Measurements from ENCODE around the gene ACOT7. TPM values are rescaled to one million over a fixed set of nuclear protein-coding genes. Genes with fewer than 3 reads are reported as not detected.

ACOT7 gene
- total and polyA plus RNA-seq, 7 donors, result 2.3 to 12.4 (median 4.1) TPM

DNA sequence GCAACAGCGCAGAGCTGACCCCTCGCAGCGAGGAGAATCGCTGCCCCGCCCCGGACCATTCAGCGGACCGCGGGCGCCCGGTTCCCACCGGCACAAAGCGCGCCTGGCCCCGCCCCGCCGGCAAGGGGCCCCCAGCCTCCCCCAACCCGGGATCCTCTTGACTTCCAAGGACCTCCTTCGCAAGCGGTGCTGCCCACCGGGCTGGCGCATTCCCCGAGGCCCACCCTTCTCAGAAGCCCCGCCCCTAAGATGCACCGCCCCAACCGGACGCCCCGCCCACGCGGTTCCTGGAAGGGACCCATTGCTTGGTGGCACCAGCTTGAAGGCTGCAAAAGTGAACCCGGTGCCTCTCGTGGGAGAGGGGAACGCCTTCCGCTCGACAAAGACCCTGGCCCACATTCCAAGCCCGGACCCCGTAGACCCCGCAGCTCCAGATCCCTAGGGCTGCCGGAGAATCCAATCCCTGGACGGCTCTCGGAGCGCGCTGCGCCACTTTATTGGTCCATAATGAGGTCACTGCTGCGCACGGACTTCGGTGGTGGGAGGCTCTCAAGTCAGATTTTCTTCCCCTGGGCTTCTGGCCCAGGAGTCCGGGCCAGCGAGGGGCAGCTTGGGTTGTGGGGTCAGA, 147.6 kb downstream of the ACOT7 start:
- WGBS, 3 donors, result 2 to 4% (median 3%) methylated on average over 38 to 49 of the region's 49 CpGs
- H3K36me3 ChIP-seq (ENCODE audit: insufficient read depth in 1 of 2, low read depth in 1 of 2), result no peaks in the 10 kb centered on the region
- no peak overlapping the region for H3K4me3 ChIP-seq
- intact Hi-C loops (cut with DNase I), result loop anchor here (2.0 to 5.0 kb wide), 4 partner anchors 97 to 193 kb away; no protein-coding TSS in a partner anchor
- peaks cover 5% of the 10 kb centered on the region for H3K4me1 ChIP-seq
- no peak for ATAC-seq
- H3K27me3 ChIP-seq (ENCODE audit: insufficient read depth in 3 of 3, low read length in 2 of 3), result peaks cover 0 to 90% (median 27%) of the 10 kb centered on the region in 3 donors
- peak in 1 of 2 donors; percentile 57 for DNase-seq
- no peak overlapping the region for H3K27ac ChIP-seq
- TF ChIP-seq, protein P1, sequence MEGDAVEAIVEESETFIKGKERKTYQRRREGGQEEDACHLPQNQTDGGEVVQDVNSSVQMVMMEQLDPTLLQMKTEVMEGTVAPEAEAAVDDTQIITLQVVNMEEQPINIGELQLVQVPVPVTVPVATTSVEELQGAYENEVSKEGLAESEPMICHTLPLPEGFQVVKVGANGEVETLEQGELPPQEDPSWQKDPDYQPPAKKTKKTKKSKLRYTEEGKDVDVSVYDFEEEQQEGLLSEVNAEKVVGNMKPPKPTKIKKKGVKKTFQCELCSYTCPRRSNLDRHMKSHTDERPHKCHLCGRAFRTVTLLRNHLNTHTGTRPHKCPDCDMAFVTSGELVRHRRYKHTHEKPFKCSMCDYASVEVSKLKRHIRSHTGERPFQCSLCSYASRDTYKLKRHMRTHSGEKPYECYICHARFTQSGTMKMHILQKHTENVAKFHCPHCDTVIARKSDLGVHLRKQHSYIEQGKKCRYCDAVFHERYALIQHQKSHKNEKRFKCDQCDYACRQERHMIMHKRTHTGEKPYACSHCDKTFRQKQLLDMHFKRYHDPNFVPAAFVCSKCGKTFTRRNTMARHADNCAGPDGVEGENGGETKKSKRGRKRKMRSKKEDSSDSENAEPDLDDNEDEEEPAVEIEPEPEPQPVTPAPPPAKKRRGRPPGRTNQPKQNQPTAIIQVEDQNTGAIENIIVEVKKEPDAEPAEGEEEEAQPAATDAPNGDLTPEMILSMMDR (IDR thresholded peaks at IDR 0.05), result no peak
- H3K9me3 ChIP-seq, result no peaks in the 10 kb centered on the region

DNA sequence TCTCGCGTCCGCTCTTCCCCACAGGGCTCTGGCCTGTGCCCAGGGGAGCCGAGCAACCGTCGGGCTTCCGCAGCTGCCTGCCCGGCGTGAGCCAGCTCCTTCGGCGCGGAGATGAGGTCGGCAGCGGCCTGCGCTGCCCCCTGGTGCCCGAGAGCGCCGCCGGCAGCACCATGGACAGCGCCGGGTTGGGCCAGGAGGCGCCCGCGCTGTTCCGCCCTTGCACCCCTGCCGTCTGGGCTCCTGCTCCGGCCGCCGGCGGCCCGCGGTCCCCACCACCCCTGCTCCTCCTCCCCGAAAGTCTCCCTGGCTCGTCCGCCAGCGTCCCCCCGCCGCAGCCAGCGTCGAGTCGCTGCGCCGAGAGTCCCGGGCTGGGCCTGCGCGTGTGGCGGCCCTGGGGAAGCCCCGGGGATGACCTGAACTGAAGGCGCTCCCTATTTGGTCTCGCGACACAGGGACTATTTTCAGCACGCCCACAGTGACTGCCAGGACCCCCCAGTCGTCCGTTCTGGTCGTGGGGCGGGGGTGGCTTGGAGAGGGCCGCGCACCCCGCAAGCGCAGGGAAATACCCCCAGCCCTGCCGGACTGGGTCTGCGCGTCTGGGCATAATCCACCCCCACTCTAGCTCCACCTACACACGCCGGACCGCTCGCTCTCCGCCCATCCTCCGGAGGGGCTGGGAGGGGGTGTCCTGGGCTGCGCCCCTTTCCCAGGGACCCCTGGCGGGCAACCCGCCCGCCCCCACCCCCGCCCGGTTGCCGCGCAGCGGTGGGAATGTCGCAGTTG, 148.3 kb downstream of the ACOT7 start:
- peaks cover 5% of the 10 kb centered on the region for H3K4me1 ChIP-seq
- intact Hi-C loops (cut with DNase I), result loop anchor here (2.0 to 5.0 kb wide), 2 partner anchors 162 to 192 kb away; no protein-coding TSS in a partner anchor
- no peaks in the 10 kb centered on the region for H3K36me3 ChIP-seq (ENCODE audit: insufficient read depth in 1 of 2, low read depth in 1 of 2)
- ATAC-seq (peak; percentile 86 to 90 (median 87)), DNase-seq (peak; percentile 82 to 89)
- 1 to 2% (median 1%) methylated on average over 58 to 79 of the region's 79 CpGs for WGBS, 3 donors
- TF ChIP-seq, protein P1 (IDR thresholded peaks at IDR 0.05), result peak; percentile 80
- no peak overlapping the region for H3K4me3 ChIP-seq
- no peak overlapping the region for H3K27ac ChIP-seq
- peaks cover 0 to 90% (median 26%) of the 10 kb centered on the region in 3 donors for H3K27me3 ChIP-seq (ENCODE audit: insufficient read depth in 3 of 3, low read length in 2 of 3)
- no peaks in the 10 kb centered on the region for H3K9me3 ChIP-seq

DNA sequence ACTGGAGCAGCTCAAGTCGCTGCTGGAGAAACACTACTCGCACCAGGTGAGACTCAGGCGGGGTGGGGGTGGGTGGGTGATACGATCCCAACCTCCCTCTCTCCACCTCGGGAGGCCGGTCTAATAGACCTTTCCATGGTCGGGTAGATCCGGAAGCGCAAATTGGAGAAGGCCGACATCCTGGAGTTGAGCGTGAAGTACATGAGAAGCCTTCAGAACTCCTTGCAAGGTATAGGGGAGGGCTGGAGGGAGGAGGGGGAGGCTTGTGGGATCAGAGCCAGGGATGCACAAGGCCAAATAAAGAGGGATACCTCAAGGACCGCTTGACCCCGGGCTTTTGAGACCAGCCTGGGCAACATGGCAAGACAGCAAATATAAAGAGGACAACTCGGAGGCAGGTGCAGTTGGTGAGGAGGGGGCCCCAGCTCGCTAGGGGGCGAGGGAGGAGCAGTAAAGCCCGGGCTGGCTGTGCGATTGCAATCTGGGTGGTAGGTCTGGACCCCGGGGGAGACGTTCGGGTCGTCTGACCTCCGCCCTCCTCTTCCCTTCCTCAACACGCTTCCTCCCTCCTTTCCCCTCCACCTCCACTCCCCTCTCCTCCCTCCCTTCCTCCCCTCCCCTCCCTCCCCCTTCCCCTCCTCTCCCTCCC, 149.0 kb downstream of the ACOT7 start:
- TF ChIP-seq, protein P1 (IDR thresholded peaks at IDR 0.05), result no peak
- peaks cover 5% of the 10 kb centered on the region for H3K4me1 ChIP-seq
- peaks cover 0 to 90% (median 24%) of the 10 kb centered on the region in 3 donors for H3K27me3 ChIP-seq (ENCODE audit: insufficient read depth in 3 of 3, low read length in 2 of 3)
- 2% methylated on average over 21 to 24 of the region's 24 CpGs for WGBS, 3 donors
- intact Hi-C loops (cut with DNase I), result loop anchor here (2.0 to 5.0 kb wide), 4 partner anchors 37 to 192 kb away; partner anchors contain the start of gene RNF207 (in 1 of the 2)
- peak in 1 of 2 donors; percentile 40 for DNase-seq
- H3K27ac ChIP-seq, result no peak overlapping the region
- H3K36me3 ChIP-seq (ENCODE audit: insufficient read depth in 1 of 2, low read depth in 1 of 2), result no peaks in the 10 kb centered on the region
- no peak for ATAC-seq
- H3K9me3 ChIP-seq, result no peaks in the 10 kb centered on the region
- H3K4me3 ChIP-seq, result no peak overlapping the region

DNA sequence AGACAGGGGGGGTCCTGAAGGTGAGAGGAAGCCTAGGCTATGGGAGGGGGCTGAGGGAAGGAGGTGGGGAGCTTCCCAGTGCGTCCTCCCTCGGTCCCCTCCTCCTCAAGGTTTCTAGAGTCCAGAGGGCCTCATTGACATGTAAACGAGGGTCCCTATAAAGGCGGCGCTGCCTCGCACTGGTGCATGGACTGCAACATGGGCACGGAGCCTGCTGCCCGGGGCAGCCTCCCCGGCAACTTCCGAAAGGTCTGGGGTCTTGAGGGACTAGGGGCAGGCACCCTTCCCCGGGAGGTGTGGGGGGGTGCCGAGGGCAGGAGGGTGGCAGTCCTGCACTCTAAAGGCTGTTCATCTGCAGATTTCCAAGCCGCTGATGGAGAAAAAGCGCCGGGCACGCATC, 149.6 kb downstream of the ACOT7 start, which contains the start of gene HES3:
Gene HES3 (plus strand): TSS at position 187 of the 400 bp plus-strand sequence. CDS start 187 bp downstream, at position 374.
- no peak for ATAC-seq
- Histone ChIP-seq H3K27ac (no peak within 1 kb of the TSS), H3K9me3 (no peaks in the 10 kb centered on the region), H3K36me3 (ENCODE audit: insufficient read depth in 1 of 2, low read depth in 1 of 2) (no peaks in the 10 kb centered on the region), H3K4me3 (no peak within 1 kb of the TSS), H3K4me1 (peaks cover 5% of the 10 kb centered on the region), H3K27me3 (ENCODE audit: insufficient read depth in 3 of 3, low read length in 2 of 3) (peaks cover 0 to 89% (median 24%) of the 10 kb centered on the region in 3 donors)
- TF ChIP-seq, protein P1 (IDR thresholded peaks at IDR 0.05), result no peak
- peak in 1 of 2 donors; percentile 42 for DNase-seq
- intact Hi-C loops (cut with DNase I), result loop anchor here (2.0 to 5.0 kb wide), 3 partner anchors 37 to 192 kb away; partner anchors contain the start of gene RNF207 (in 1 of the 2)
- WGBS, 3 donors, result 2 to 5% (median 4%) methylated on average over 14 to 16 of the region's 16 CpGs

Measured in psoas muscle (tissue), 8 donors.